ENCODE measurements around the gene KLHL21. TPM values are rescaled to one million over a fixed set of nuclear protein-coding genes. Genes with fewer than 3 reads are reported as not detected.
"Not testable (repeated sequence)": the region's sequence is repeated elsewhere in the genome, so short reads cannot be mapped to it uniquely, and the experiment has no call there.

KLHL21 gene
- total RNA-seq, 1 experiment from 2014 or later = 17.6 TPM

- ATAC-seq; CTCF ChIA-PET; DNase-seq (ENCODE audit: low spot score); H3K4me3 Mint-ChIP-seq; H3K27me3 Mint-ChIP-seq (ENCODE audit: low read depth); H3K27ac Mint-ChIP-seq; H3K9me3 Mint-ChIP-seq; H3K4me1 Mint-ChIP-seq; POLR2A ChIA-PET: not testable (repeated sequence)
- peaks cover 79% of the 10 kb centered on the region for H3K36me3 Mint-ChIP-seq
Measured at GRCh38 chr1:6640867-6641266, 38.2 kb upstream of the KLHL21 start.

- no peaks in the 10 kb centered on the region for H3K27me3 Mint-ChIP-seq (ENCODE audit: low read depth)
- H3K27ac Mint-ChIP-seq = no peak overlapping the region
- CTCF ChIA-PET = interaction anchor here (2.9 kb wide), 1 partner anchor 8 kb away, joined by 15 read pairs; no protein-coding TSS in a partner anchor
- H3K9me3 Mint-ChIP-seq = no peaks in the 10 kb centered on the region
- no peak for TF ChIP-seq ZNF121 (CRISPR knock-in tag; IDR thresholded peaks at IDR 0.05)
- TF ChIP-seq HMGXB4 (CRISPR knock-in tag; IDR thresholded peaks at IDR 0.05) = no peak
- no peaks in the 10 kb centered on the region for H3K4me1 Mint-ChIP-seq
- H3K36me3 Mint-ChIP-seq = peaks cover 78% of the 10 kb centered on the region
- ATAC-seq (no peak), DNase-seq (ENCODE audit: low spot score) (no peak)
- POLR2A ChIA-PET = no interaction called here
- H3K4me3 Mint-ChIP-seq = no peak overlapping the region
Measured at GRCh38 chr1:6638226-6638625, 35.6 kb upstream of the KLHL21 start.

- Mint-ChIP-seq H3K27ac (no peak overlapping the region), H3K4me1 (no peaks in the 10 kb centered on the region), H3K36me3 (peaks cover 77% of the 10 kb centered on the region), H3K9me3 (no peaks in the 10 kb centered on the region), H3K27me3 (ENCODE audit: low read depth) (no peaks in the 10 kb centered on the region), H3K4me3 (no peak overlapping the region)
- POLR2A ChIA-PET = no interaction called here
- CTCF ChIA-PET = interaction anchor here (0.8 to 2.9 kb wide), 3 partner anchors 9 to 36 kb away, joined by 3 to 15 read pairs (median 3); no protein-coding TSS in a partner anchor
- no peak for TF ChIP-seq ARID4B (CRISPR knock-in tag; IDR thresholded peaks at IDR 0.05; ENCODE audit: borderline replicate concordance)
- no peak for TF ChIP-seq KAT7 (CRISPR knock-in tag; IDR thresholded peaks at IDR 0.05; ENCODE audit: borderline replicate concordance)
- no peak for TF ChIP-seq ZNF317 (CRISPR knock-in tag; IDR thresholded peaks at IDR 0.05; ENCODE audit: borderline replicate concordance, low read depth)
- no peak for TF ChIP-seq SMAD3 (CRISPR knock-in tag; IDR thresholded peaks at IDR 0.05; ENCODE audit: borderline replicate concordance)
- no peak for TF ChIP-seq IRF2 (CRISPR knock-in tag; IDR thresholded peaks at IDR 0.05; ENCODE audit: borderline replicate concordance, low read depth)
- no peak for TF ChIP-seq TEAD4 (CRISPR knock-in tag; IDR thresholded peaks at IDR 0.05)
- TF ChIP-seq GRHL2 (CRISPR knock-in tag; IDR thresholded peaks at IDR 0.05; ENCODE audit: insufficient replicate concordance, severe bottlenecking) = no peak
- no peak for TF ChIP-seq ZNF532 (CRISPR knock-in tag; IDR thresholded peaks at IDR 0.05; ENCODE audit: borderline replicate concordance)
- no peak for TF ChIP-seq OVOL2 (CRISPR knock-in tag; IDR thresholded peaks at IDR 0.05; ENCODE audit: borderline replicate concordance)
- no peak for TF ChIP-seq E2F5 (CRISPR knock-in tag; IDR thresholded peaks at IDR 0.05)
- ATAC-seq = no peak
- no peak for DNase-seq (ENCODE audit: low spot score)
Measured at GRCh38 chr1:6637770-6638169, 35.1 kb upstream of the KLHL21 start.

- H3K27ac Mint-ChIP-seq, POLR2A ChIA-PET: not testable (repeated sequence)
Measured at GRCh38 chr1:6636778-6637177, 34.1 kb upstream of the KLHL21 start.

More at GRCh38 chr1:6636778-6637177, 34.1 kb upstream of the KLHL21 start:
- not testable (repeated sequence) for H3K27me3 Mint-ChIP-seq (ENCODE audit: low read depth); H3K4me1 Mint-ChIP-seq; H3K4me3 Mint-ChIP-seq; H3K9me3 Mint-ChIP-seq; DNase-seq (ENCODE audit: low spot score); ATAC-seq
- H3K36me3 Mint-ChIP-seq = peaks cover 70% of the 10 kb centered on the region
- CTCF ChIA-PET = interaction anchor here (1.2 to 2.9 kb wide), 2 partner anchors 10 to 33 kb away, joined by 3 to 15 read pairs; no protein-coding TSS in a partner anchor

Measured in WTC11 (cell line).